Measurements from ENCODE around the gene CHMP6. TPM values are rescaled to one million over a fixed set of nuclear protein-coding genes. Genes with fewer than 3 reads are reported as not detected.

CHMP6 gene
- total and polyA plus RNA-seq, 12 donors = 17.5 to 30.6 (median 22.8) TPM

DNA sequence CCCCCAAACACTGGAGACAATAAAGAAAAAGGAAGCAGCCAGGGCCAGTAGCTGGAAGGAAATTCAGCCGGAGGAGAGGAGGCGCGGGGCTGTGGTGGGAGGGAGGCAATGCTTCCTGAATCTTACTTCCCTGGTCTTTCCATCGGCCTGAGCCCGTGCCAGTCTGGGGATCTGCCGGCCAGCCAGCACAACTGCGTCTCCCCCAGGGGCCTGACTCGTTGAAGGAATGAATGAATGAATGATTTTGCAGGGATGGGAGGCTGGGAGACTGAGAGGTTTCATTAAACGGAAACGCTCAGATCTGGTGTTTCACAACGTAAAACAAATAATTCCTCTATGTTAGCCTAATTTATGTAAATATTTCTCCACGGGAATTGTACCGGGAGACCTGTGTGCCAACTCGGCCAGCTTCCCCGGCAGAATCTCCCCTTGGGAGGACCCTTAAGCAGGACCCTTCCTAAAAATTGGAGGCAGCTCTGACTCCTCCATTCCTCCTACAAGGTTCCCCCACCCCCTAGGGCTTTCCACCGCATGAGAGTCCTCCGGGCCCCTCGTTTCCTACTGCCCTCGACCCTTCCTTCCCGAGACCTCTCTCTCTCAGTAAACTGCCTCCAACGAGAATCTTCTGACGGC, 42.0 kb downstream of the CHMP6 start:
- no peak for DNase-seq

DNA sequence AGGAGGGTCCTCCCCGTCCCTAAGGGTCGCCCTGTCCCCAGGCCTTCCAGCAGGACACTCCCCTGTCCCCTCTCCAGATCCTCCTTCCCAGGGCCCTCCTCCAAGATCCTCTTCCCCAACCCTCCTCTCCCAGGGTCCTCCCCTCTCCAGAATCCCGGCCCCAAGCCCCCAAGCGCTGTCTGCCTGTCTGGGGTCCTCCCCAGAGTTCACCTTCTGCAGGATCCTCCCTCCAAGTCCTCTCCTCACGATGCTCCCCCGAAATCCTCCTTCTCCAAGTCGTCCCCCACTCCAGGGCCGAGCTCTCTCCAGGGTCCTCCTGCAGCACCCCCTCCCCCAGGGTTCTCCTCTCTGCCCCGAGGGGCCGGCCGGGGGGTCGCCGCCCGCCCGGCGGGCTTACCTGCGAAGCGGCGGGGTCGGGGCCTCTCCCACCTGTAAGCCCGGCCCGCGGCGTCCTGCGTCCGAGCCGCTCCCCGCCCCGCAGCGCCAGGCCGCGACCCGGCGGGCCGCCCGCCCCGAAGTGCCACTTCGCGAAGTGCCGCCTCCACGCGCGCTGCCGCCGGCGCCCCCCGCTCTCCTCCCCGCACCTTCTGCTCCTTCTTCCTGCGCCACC, 42.6 kb downstream of the CHMP6 start:
- TF ChIP-seq, protein P1, sequence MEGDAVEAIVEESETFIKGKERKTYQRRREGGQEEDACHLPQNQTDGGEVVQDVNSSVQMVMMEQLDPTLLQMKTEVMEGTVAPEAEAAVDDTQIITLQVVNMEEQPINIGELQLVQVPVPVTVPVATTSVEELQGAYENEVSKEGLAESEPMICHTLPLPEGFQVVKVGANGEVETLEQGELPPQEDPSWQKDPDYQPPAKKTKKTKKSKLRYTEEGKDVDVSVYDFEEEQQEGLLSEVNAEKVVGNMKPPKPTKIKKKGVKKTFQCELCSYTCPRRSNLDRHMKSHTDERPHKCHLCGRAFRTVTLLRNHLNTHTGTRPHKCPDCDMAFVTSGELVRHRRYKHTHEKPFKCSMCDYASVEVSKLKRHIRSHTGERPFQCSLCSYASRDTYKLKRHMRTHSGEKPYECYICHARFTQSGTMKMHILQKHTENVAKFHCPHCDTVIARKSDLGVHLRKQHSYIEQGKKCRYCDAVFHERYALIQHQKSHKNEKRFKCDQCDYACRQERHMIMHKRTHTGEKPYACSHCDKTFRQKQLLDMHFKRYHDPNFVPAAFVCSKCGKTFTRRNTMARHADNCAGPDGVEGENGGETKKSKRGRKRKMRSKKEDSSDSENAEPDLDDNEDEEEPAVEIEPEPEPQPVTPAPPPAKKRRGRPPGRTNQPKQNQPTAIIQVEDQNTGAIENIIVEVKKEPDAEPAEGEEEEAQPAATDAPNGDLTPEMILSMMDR (IDR thresholded peaks at IDR 0.05) = no peak
- WGBS, 2 donors = 2% methylated on average over 43 to 49 of the region's 49 CpGs
- Histone ChIP-seq H3K4me3 (peak overlapping the region; percentile 44 to 77 (median 66)), H3K27me3 (peaks cover 0 to 17% (median 0%) of the 10 kb centered on the region in 7 donors), H3K27ac (peak overlapping the region in 4 of 10 donors; percentile 39 to 59 (median 46)), H3K9me3 (no peaks in the 10 kb centered on the region), H3K36me3 (peaks cover 0 to 12% (median 0%) of the 10 kb centered on the region in 9 donors), H3K4me1 (peaks cover 21 to 73% (median 63%) of the 10 kb centered on the region in 9 donors)
- ATAC-seq (peak in 5 of 8 donors; percentile 1 to 13 (median 1)), DNase-seq (no peak)
- intact Hi-C loops (cut with DNase I) = no loop called here

More for the DNA sequence above, 42.0 kb downstream of the CHMP6 start:
- Histone ChIP-seq H3K9me3 (no peaks in the 10 kb centered on the region), H3K36me3 (peaks cover 0 to 12% (median 0%) of the 10 kb centered on the region in 9 donors), H3K4me3 (peak overlapping the region; percentile 44 to 77 (median 66)), H3K4me1 (peaks cover 21 to 67% (median 63%) of the 10 kb centered on the region in 9 donors), H3K27ac (peak overlapping the region in 4 of 10 donors; percentile 39 to 59 (median 46)), H3K27me3 (peaks cover 0 to 20% (median 2%) of the 10 kb centered on the region in 7 donors)
- WGBS, 2 donors = 29 to 39% methylated on average over 22 of the region's 22 CpGs
- ATAC-seq = no peak
- intact Hi-C loops (cut with DNase I) = no loop called here
- TF ChIP-seq, protein P1 (IDR thresholded peaks at IDR 0.05) = no peak

DNA sequence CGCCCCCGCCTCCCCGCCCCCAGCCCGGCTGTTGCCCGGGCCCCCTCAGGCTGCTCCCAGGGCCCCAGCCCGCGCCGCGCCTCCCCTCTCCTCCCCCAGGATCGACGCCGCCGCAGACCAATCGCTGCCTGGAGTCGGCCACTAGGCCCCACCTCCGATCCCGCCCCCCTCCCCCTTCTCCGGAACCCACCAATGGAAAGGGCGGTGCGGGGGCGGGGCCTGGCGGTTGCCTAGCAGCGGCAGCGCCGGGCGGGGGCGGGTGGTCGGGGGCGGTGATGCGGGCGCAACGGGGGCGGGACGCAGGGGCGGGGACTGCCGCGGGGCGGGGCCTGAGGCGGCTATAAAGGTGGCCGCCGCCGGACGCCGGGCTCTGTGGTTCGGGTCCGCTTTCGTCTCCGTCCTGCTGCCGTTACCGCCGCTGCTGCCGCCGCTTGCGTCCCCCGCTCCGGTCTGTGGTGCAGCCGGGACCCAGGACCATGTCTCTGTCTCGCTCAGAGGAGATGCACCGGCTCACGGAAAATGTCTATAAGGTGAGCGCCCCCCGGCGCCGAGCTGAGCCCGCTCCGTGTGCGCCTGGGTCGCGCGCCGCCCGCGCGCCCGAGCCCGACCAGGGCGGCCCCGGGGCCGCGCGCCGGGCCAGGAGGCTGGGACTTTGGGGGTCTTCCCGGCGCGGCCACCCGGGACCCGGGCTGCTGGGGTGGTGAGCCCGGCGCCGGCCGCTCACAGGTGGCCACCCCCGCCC, 43.3 kb downstream of the CHMP6 start, which contains the start of gene BAIAP2:
Gene BAIAP2, plus strand, starts transcription at position 373 of the 742 bp plus-strand sequence. Its CDS starts 104 bp downstream, at position 477.
- DNase-seq = peak; percentile 98 to 99
- peaks cover 0 to 12% (median 0%) of the 10 kb centered on the region in 9 donors for H3K36me3 ChIP-seq
- WGBS, 2 donors = 0 to 1% methylated on average over 49 to 92 of the region's 92 CpGs
- TF ChIP-seq, protein P1 (IDR thresholded peaks at IDR 0.05) = peak in 3 of 9 donors; percentile 12 to 28 (median 12)
- H3K4me1 ChIP-seq = peaks cover 21 to 80% (median 69%) of the 10 kb centered on the region in 9 donors
- peak within 1 kb of the TSS; percentile 10 to 72 (median 63) for H3K27ac ChIP-seq
- peak; percentile 75 to 88 (median 83) for ATAC-seq
- intact Hi-C loops (cut with DNase I) = loop anchor here in 1 of 10 donors (5.0 kb wide), 1 partner anchor 47 kb away; no protein-coding TSS in a partner anchor
- peak within 1 kb of the TSS; percentile 44 to 77 (median 66) for H3K4me3 ChIP-seq
- H3K9me3 ChIP-seq = no peaks in the 10 kb centered on the region
- H3K27me3 ChIP-seq = peaks cover 0 to 17% (median 0%) of the 10 kb centered on the region in 7 donors
